Body of pancreas (tissue), 4 donors: ENCODE data around the gene GPNMB. TPM values are rescaled to one million over a fixed set of nuclear protein-coding genes. Genes with fewer than 3 reads are reported as not detected.

Experiments
- ATAC-seq: fragments of 150-250 bp; one replicate; pipeline ENCODE4 v1.9.1; 2016
- DNase-seq, 4 donors: peaks; one replicate each; pipeline ENCODE4 v3.0.0-alpha.2; 2019
- H3K27ac ChIP-seq, 4 donors: fragments of 200-600 bp; sonication (generic); 1 replicate in 3 of 4; 2 replicates in 1 of 4; pipeline versions ENCODE4 v1.5.1 to v1.6.1; 2016 to 2019; ENCODE audit warnings: mild to moderate bottlenecking in 1 of 4, mixed read lengths in 1 of 4, moderate library complexity in 1 of 4
- H3K27me3 ChIP-seq, 2 donors: fragments of 200-600 bp; sonication (generic); one replicate each; pipeline ENCODE4 v1.6.0; 2016; ENCODE audit warnings: mild to moderate bottlenecking in 1 of 2
- H3K36me3 ChIP-seq, 2 donors: fragments of 200-600 bp; sonication (generic); replicated peaks in 1 of 2; 2 replicates each; pipeline ENCODE4 v1.5.1; 2016; ENCODE audit warnings: low read depth in 2 of 2; ENCODE audit not compliant: insufficient read depth in 1 of 2
- H3K4me1 ChIP-seq: fragments of 200-600 bp; sonication (generic); one replicate; pipeline ENCODE4 v1.6.0; 2016
- H3K4me3 ChIP-seq, 2 donors: fragments of 200-600 bp; sonication (generic); 1 replicate in 1 of 2; 2 replicates in 1 of 2; pipeline ENCODE4 v1.5.1; 2016 to 2019
- H3K9me3 ChIP-seq, 3 donors: fragments of 200-600 bp; sonication (generic); 1 replicate in 2 of 3; 2 replicates in 1 of 3; pipeline ENCODE4 v1.5.1; 2016
- POLR2A ChIP-seq, 3 donors: fragments of 450-650 bp; IDR thresholded peaks; one replicate each; pipeline ENCODE4 v1.6.1; 2016; ENCODE audit warnings: antibody characterized with exemption in 3 of 3, mild to moderate bottlenecking in 2 of 3
- WGBS, 2 donors: methylation state at CpG; one replicate each; pipeline ENCODE4 v1.1.5; 2017; 5-methylcytosine and 5-hydroxymethylcytosine counted together
- intact Hi-C: fragments of 100-400 bp; cut with DNase I; formaldehyde crosslinking; loops from one replicate; pipeline ENCODE4 v1.15.1; 2023
- total RNA-seq, 2 donors: library from RNA; depleted of rRNA; stranded (reverse); fragments of >200 nt; gene quantifications; one replicate each; pipeline ENCODE4 v1.1.0, GENCODE V29; 2016
- TF ChIP-seq, protein P1 (sequence below), 7 experiments: fragments of 450-650 bp in 4 of 7; fragments of 200-600 bp in 3 of 7; sonication (generic) in 3 of 7; IDR thresholded peaks; one replicate each; pipeline ENCODE4 v1.5.1; 2016 to 2019; ENCODE audit warnings: antibody characterized with exemption in 7 of 7

GPNMB gene
- total RNA-seq, 2 donors from 2014 or later = 17.5 to 18.9 TPM

DNA sequence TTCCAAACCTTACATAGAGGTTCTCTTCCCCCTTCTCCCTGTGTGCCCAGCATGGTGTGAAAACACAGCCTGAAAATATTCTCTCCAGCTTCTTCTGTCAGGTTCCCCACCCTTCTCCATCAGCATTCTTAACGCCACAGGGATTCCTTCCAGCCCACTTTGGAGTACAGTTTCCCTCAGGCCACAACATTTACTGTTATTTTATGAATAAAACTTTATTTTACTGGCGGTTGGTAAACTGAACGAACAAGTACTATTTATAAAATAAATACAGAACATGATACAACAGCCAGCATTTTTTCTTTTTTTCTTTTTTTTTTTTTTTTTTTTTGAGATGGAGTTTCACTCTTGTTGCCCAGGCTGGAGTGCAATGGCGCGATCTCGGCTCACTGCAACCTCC lies 31.6 kb upstream of the GPNMB start:
- DNase-seq = no peak
- 91 to 94% methylated on average over 5 to 6 of the region's 6 CpGs for WGBS, 2 donors

DNA sequence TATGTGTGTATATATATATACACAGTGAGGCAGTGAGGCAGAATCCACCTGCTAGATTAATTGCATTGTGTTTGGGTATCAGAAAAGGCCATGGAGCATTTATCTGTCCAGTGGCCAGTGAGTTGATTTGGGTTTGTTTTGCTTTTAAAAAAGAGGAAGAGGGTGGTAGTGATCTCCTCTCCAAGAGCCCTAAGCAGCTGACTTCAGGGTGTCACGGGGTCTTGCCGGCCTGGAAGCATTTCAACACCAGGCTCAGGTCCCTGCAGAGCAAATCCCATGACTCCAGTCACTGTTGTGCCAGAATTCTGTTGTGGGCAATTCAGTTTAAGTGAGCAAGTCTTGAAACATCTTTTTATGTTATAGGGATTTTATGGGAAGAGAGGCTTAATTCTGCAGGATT lies 30.6 kb upstream of the GPNMB start:
- no peak overlapping the region for H3K27ac ChIP-seq
- TF ChIP-seq, protein P1, sequence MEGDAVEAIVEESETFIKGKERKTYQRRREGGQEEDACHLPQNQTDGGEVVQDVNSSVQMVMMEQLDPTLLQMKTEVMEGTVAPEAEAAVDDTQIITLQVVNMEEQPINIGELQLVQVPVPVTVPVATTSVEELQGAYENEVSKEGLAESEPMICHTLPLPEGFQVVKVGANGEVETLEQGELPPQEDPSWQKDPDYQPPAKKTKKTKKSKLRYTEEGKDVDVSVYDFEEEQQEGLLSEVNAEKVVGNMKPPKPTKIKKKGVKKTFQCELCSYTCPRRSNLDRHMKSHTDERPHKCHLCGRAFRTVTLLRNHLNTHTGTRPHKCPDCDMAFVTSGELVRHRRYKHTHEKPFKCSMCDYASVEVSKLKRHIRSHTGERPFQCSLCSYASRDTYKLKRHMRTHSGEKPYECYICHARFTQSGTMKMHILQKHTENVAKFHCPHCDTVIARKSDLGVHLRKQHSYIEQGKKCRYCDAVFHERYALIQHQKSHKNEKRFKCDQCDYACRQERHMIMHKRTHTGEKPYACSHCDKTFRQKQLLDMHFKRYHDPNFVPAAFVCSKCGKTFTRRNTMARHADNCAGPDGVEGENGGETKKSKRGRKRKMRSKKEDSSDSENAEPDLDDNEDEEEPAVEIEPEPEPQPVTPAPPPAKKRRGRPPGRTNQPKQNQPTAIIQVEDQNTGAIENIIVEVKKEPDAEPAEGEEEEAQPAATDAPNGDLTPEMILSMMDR (IDR thresholded peaks at IDR 0.05) = no peak
- TF ChIP-seq POLR2A (IDR thresholded peaks at IDR 0.05) = no peak
- no peaks in the 10 kb centered on the region for H3K36me3 ChIP-seq
- no peaks in the 10 kb centered on the region for H3K27me3 ChIP-seq
- no peak overlapping the region for H3K4me3 ChIP-seq
- peak in 2 of 4 donors; percentile 19 to 70 for DNase-seq
- intact Hi-C loops = no loop called here
- ATAC-seq = no peak
- peaks cover 5% of the 10 kb centered on the region for H3K4me1 ChIP-seq
- H3K9me3 ChIP-seq = no peaks in the 10 kb centered on the region
- 43 to 50% methylated on average over 2 of the region's 2 CpGs for WGBS, 2 donors

More for the DNA sequence above, 31.6 kb upstream of the GPNMB start:
- no peaks in the 10 kb centered on the region for H3K36me3 ChIP-seq
- no peak overlapping the region for H3K4me3 ChIP-seq
- H3K4me1 ChIP-seq = peaks cover 5% of the 10 kb centered on the region
- intact Hi-C loops = no loop called here
- no peak for TF ChIP-seq POLR2A (IDR thresholded peaks at IDR 0.05)
- TF ChIP-seq, protein P1 (IDR thresholded peaks at IDR 0.05) = no peak
- no peak for ATAC-seq
- no peak overlapping the region for H3K27ac ChIP-seq
- no peaks in the 10 kb centered on the region for H3K27me3 ChIP-seq
- no peaks in the 10 kb centered on the region for H3K9me3 ChIP-seq

DNA sequence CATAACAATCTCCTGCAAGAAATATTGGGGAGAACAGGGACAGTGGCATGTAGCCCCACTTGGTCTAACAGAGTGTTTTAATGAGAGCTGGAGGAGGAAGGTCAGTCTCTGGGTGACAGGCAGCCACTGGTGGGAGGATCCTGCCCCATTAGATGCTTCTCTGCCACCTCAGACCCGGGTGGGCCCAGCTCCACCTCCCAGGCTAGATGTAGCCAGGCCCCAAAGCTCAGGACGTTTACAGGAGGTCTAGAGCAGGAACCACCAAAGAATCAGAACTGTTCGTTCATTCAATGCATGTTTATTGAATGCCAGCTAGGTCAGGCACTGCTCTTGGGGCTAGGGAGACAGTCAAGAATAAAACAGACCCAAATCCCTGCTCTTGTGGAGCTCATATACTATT lies 28.4 kb upstream of the GPNMB start:
- DNase-seq (no peak), ATAC-seq (no peak)
- intact Hi-C loops = no loop called here
- Histone ChIP-seq H3K4me1 (no peaks in the 10 kb centered on the region), H3K4me3 (no peak overlapping the region), H3K27me3 (no peaks in the 10 kb centered on the region), H3K9me3 (no peaks in the 10 kb centered on the region), H3K36me3 (no peaks in the 10 kb centered on the region), H3K27ac (no peak overlapping the region)
- TF ChIP-seq POLR2A (IDR thresholded peaks at IDR 0.05) = no peak
- TF ChIP-seq, protein P1 (IDR thresholded peaks at IDR 0.05) = no peak
- 34 to 50% methylated on average over 1 to 3 of the region's 3 CpGs for WGBS, 2 donors

DNA sequence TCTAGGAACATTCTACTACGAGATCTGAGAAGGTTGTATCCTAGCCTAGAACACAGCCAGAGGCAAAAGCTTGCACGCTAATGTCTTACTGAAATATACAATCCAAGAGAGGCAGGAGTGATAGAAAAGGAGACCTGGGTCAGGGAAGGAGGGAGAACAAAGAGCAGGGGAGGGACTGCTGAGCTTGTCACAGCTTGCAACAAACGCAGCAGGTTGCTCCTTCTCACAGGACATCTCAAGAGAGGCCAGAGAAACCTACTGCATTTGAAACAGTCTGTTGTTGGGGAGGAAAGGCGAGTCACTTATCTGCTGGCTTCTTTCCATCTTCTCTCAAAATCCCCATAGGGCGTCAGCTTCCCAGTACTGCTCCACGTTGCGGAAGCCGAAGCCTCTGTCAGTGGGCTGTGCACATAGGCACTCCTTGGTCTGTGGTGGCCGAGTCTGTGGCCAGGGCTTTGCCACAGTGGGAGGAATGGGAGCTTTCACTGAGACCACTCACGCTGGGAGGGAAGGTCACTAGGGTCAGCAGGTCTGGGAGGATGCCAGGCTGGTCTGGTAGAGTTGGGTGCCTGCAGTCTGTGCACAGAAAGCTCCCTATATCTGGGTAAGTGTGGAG lies 25.8 kb upstream of the GPNMB start:
- intact Hi-C loops = no loop called here

More for the DNA sequence above, 25.8 kb upstream of the GPNMB start:
- TF ChIP-seq, protein P1 (IDR thresholded peaks at IDR 0.05) = no peak
- no peak for TF ChIP-seq POLR2A (IDR thresholded peaks at IDR 0.05)
- no peaks in the 10 kb centered on the region for H3K9me3 ChIP-seq
- 54 to 69% methylated on average over 6 to 10 of the region's 10 CpGs for WGBS, 2 donors
- H3K4me1 ChIP-seq = no peaks in the 10 kb centered on the region
- no peak overlapping the region for H3K27ac ChIP-seq
- ATAC-seq (no peak), DNase-seq (no peak)
- no peaks in the 10 kb centered on the region for H3K36me3 ChIP-seq
- H3K4me3 ChIP-seq = no peak overlapping the region
- H3K27me3 ChIP-seq = no peaks in the 10 kb centered on the region
